Measurements from ENCODE around the gene INCENP.

INCENP gene

GRCh38 chr11:62153087-62153395 is 29.2 kb downstream of the INCENP start:
- Histone ChIP-seq H3K9me2 (replicated peaks; ENCODE audit: insufficient read depth, low read length) (no peaks in the 10 kb centered on the region), H4K20me1 (ENCODE audit: low read depth, low read length) (no peaks in the 10 kb centered on the region), H3F3A (ENCODE audit: insufficient read depth) (peaks cover 13% of the 10 kb centered on the region; the same call in 1 of the 2 replicates), H2AFZ (ENCODE audit: low read depth, low read length, severe bottlenecking) (no peak overlapping the region), H3K4me3 (ENCODE audit: insufficient read depth, low read length, poor library complexity, severe bottlenecking) (no peak overlapping the region), H3K9ac (ENCODE audit: low read length) (no peak overlapping the region), H3K79me2 (ENCODE audit: insufficient read depth, low read length) (no peaks in the 10 kb centered on the region), H3K9me3 (ENCODE audit: insufficient read depth, low read length) (no peaks in the 10 kb centered on the region), H3K36me3 (ENCODE audit: low read length) (peaks cover 33% of the 10 kb centered on the region; the same call in 1 of the 2 replicates), H3K4me2 (ENCODE audit: low read depth, low read length, poor library complexity, severe bottlenecking) (no peak overlapping the region), H3K27me3 (ENCODE audit: low read length) (no peaks in the 10 kb centered on the region), H3K27ac (ENCODE audit: low read depth, low read length) (no peak overlapping the region)
- no peak for TF ChIP-seq CTCF (IDR thresholded peaks at IDR 0.05; ENCODE audit: insufficient read depth, low read length, poor library complexity, severe bottlenecking)
- TF ChIP-seq EZH2phosphoT487 (conservative IDR thresholded peaks at IDR 0.05; ENCODE audit: low read length) = no peak

GRCh38 chr11:62153617-62154016 is 29.8 kb downstream of the INCENP start:
- H4K20me1 ChIP-seq (ENCODE audit: low read depth, low read length) = no peaks in the 10 kb centered on the region
- peaks cover 33% of the 10 kb centered on the region; the same call in 1 of the 2 replicates for H3K36me3 ChIP-seq (ENCODE audit: low read length)

GRCh38 chr11:62157603-62158002 is 33.8 kb downstream of the INCENP start:
- no peaks in the 10 kb centered on the region for H3K79me2 ChIP-seq (ENCODE audit: insufficient read depth, low read length)
- H2AFZ ChIP-seq (ENCODE audit: low read depth, low read length, severe bottlenecking) = no peak overlapping the region
- TF ChIP-seq CTCF (IDR thresholded peaks at IDR 0.05; ENCODE audit: insufficient read depth, low read length, poor library complexity, severe bottlenecking) = no peak
- TF ChIP-seq EZH2phosphoT487 (conservative IDR thresholded peaks at IDR 0.05; ENCODE audit: low read length) = no peak

More at GRCh38 chr11:62153617-62154016, 29.8 kb downstream of the INCENP start:
- TF ChIP-seq CTCF (IDR thresholded peaks at IDR 0.05; ENCODE audit: insufficient read depth, low read length, poor library complexity, severe bottlenecking) = no peak
- no peak for TF ChIP-seq EZH2phosphoT487 (conservative IDR thresholded peaks at IDR 0.05; ENCODE audit: low read length)
- Histone ChIP-seq H3F3A (ENCODE audit: insufficient read depth) (peaks cover 13% of the 10 kb centered on the region; the same call in 1 of the 2 replicates), H2AFZ (ENCODE audit: low read depth, low read length, severe bottlenecking) (no peak overlapping the region), H3K9me2 (replicated peaks; ENCODE audit: insufficient read depth, low read length) (no peaks in the 10 kb centered on the region), H3K27me3 (ENCODE audit: low read length) (no peaks in the 10 kb centered on the region), H3K4me2 (ENCODE audit: low read depth, low read length, poor library complexity, severe bottlenecking) (no peak overlapping the region), H3K9me3 (ENCODE audit: insufficient read depth, low read length) (no peaks in the 10 kb centered on the region), H3K27ac (ENCODE audit: low read depth, low read length) (no peak overlapping the region), H3K9ac (ENCODE audit: low read length) (no peak overlapping the region), H3K79me2 (ENCODE audit: insufficient read depth, low read length) (no peaks in the 10 kb centered on the region), H3K4me3 (ENCODE audit: insufficient read depth, low read length, poor library complexity, severe bottlenecking) (no peak overlapping the region)

More at GRCh38 chr11:62157603-62158002, 33.8 kb downstream of the INCENP start:
- Histone ChIP-seq H3K9me3 (ENCODE audit: insufficient read depth, low read length) (no peaks in the 10 kb centered on the region), H3K36me3 (ENCODE audit: low read length) (peaks cover 16% of the 10 kb centered on the region; the same call in 1 of the 2 replicates), H3K4me3 (ENCODE audit: insufficient read depth, low read length, poor library complexity, severe bottlenecking) (no peak overlapping the region), H3K9me2 (replicated peaks; ENCODE audit: insufficient read depth, low read length) (no peaks in the 10 kb centered on the region), H3F3A (ENCODE audit: insufficient read depth) (peaks cover 13% of the 10 kb centered on the region; the same call in 1 of the 2 replicates), H3K9ac (ENCODE audit: low read length) (no peak overlapping the region), H4K20me1 (ENCODE audit: low read depth, low read length) (no peaks in the 10 kb centered on the region), H3K4me2 (ENCODE audit: low read depth, low read length, poor library complexity, severe bottlenecking) (no peak overlapping the region), H3K27ac (ENCODE audit: low read depth, low read length) (no peak overlapping the region), H3K27me3 (ENCODE audit: low read length) (no peaks in the 10 kb centered on the region)
